HepG2 (cell line): ENCODE measurements around the gene C11orf86. TPM values are rescaled to one million over a fixed set of nuclear protein-coding genes. Genes with fewer than 3 reads are reported as not detected.

Experiments
- ATF1 ChIP-seq: IDR thresholded peaks from 2 replicates; pipeline ENCODE4 v1.6.1; 2016; ENCODE audit warnings: mild to moderate bottlenecking, control low read depth
- ELF1 ChIP-seq: sonication (generic); formaldehyde crosslinking; IDR thresholded peaks from 2 replicates; pipeline ENCODE4 v1.4.0; 2020; ENCODE audit warnings: missing genetic modification reagents
- HNRNPH1 ChIP-seq: fragments of 200-400 bp; formaldehyde crosslinking; optimal IDR thresholded peaks from 2 replicates; pipeline ENCODE3; 2017; ENCODE audit warnings: mild to moderate bottlenecking, low read depth, low read length
- HOXA7 ChIP-seq: sonication (generic); formaldehyde crosslinking; IDR thresholded peaks from 2 replicates; pipeline ENCODE4 v1.8.1; 2022; ENCODE audit warnings: mild to moderate bottlenecking, missing genetic modification reagents, moderate library complexity
- IRX3 ChIP-seq: sonication (generic); formaldehyde crosslinking; IDR thresholded peaks from 2 replicates; pipeline ENCODE4 v1.8.1; 2023; ENCODE audit warnings: mild to moderate bottlenecking, low read depth, missing genetic modification reagents, borderline replicate concordance
- KLF13 ChIP-seq: sonication (generic); formaldehyde crosslinking; IDR thresholded peaks from 2 replicates; pipeline ENCODE4 v1.4.0; 2020; ENCODE audit warnings: mild to moderate bottlenecking, missing genetic modification reagents
- KLF15 ChIP-seq: sonication (generic); formaldehyde crosslinking; IDR thresholded peaks from 2 replicates; pipeline ENCODE4 v1.8.1; 2023; ENCODE audit warnings: borderline replicate concordance, mild to moderate bottlenecking, inconsistent platforms, missing genetic modification reagents, mixed read lengths
- MIXL1 ChIP-seq: IDR thresholded peaks from 2 replicates; pipeline ENCODE4 v1.6.1; 2016
- MTF1 ChIP-seq: sonication (generic); formaldehyde crosslinking; IDR thresholded peaks from 2 replicates; pipeline ENCODE4 v1.5.0; 2020; ENCODE audit warnings: missing genetic modification reagents
- PHF20 ChIP-seq: sonication (generic); formaldehyde crosslinking; IDR thresholded peaks from 2 replicates; pipeline ENCODE4 v1.5.0; 2020; ENCODE audit warnings: mild to moderate bottlenecking, missing genetic modification reagents
- RBAK ChIP-seq: sonication (generic); formaldehyde crosslinking; IDR thresholded peaks from 2 replicates; pipeline ENCODE4 v1.5.1; 2020; ENCODE audit warnings: mild to moderate bottlenecking, missing genetic modification reagents
- SALL1 ChIP-seq: sonication (generic); formaldehyde crosslinking; IDR thresholded peaks from 2 replicates; pipeline ENCODE4 v1.8.0; 2022; ENCODE audit warnings: mild to moderate bottlenecking, missing genetic modification reagents
- SMARCC2 ChIP-seq: fragments of 450-650 bp; IDR thresholded peaks from 2 replicates; pipeline ENCODE4 v1.6.1; 2017; ENCODE audit warnings: antibody characterized with exemption, mild to moderate bottlenecking
- SRF ChIP-seq: IDR thresholded peaks from 2 replicates; pipeline ENCODE4 v1.6.1; 2011; ENCODE audit warnings: mild to moderate bottlenecking, low read depth, low read length, moderate library complexity
- TOE1 ChIP-seq: sonication (generic); formaldehyde crosslinking; IDR thresholded peaks from 2 replicates; pipeline ENCODE4 v1.4.0; 2020; ENCODE audit warnings: mild to moderate bottlenecking, missing genetic modification reagents
- ZBTB20 ChIP-seq: sonication (generic); formaldehyde crosslinking; IDR thresholded peaks from 2 replicates; pipeline ENCODE4 v1.8.1; 2023; ENCODE audit warnings: missing genetic modification reagents, low read depth, mild to moderate bottlenecking, borderline replicate concordance
- ZFP37 ChIP-seq: sonication (generic); formaldehyde crosslinking; IDR thresholded peaks from 2 replicates; pipeline ENCODE4 v1.4.0; 2020; ENCODE audit warnings: missing genetic modification reagents, borderline replicate concordance
- ZNF24 ChIP-seq: fragments of 450-650 bp; IDR thresholded peaks from 2 replicates; pipeline ENCODE4 v1.6.1; 2017; ENCODE audit warnings: antibody characterized with exemption, mild to moderate bottlenecking
- ZNF317 ChIP-seq: sonication (generic); formaldehyde crosslinking; IDR thresholded peaks from 2 replicates; pipeline ENCODE4 v1.5.0; 2020; ENCODE audit warnings: mild to moderate bottlenecking, missing genetic modification reagents
- ZNF33A ChIP-seq: sonication (generic); formaldehyde crosslinking; IDR thresholded peaks from 2 replicates; pipeline ENCODE4 v1.5.1; 2020; ENCODE audit warnings: missing genetic modification reagents, mild to moderate bottlenecking, moderate library complexity, borderline replicate concordance
- ZNF562 ChIP-seq: sonication (generic); formaldehyde crosslinking; IDR thresholded peaks from 2 replicates; pipeline ENCODE4 v1.8.0; 2022; ENCODE audit warnings: missing genetic modification reagents, borderline replicate concordance
- ZNF605 ChIP-seq: sonication (generic); formaldehyde crosslinking; IDR thresholded peaks from 2 replicates; pipeline ENCODE4 v1.8.0; 2022; ENCODE audit warnings: mild to moderate bottlenecking, missing genetic modification reagents
- ZNF644 ChIP-seq: IDR thresholded peaks from 2 replicates; pipeline ENCODE4 v1.6.1; 2016; ENCODE audit warnings: low read depth
- ZNF768 ChIP-seq: sonication (generic); formaldehyde crosslinking; IDR thresholded peaks from 2 replicates; pipeline ENCODE4 v1.4.0; 2020; ENCODE audit warnings: missing genetic modification reagents
- ZNF792 ChIP-seq: IDR thresholded peaks from 2 replicates; pipeline ENCODE4 v1.6.1; 2016
- polyA plus RNA-seq, 8 experiments: library from polyadenylated mRNA; depleted of rRNA in 3 of 8; stranded (reverse) in 7 of 8; unstranded in 1 of 8; fragments of >200 nt; fragmentation: Illumina TruSeq in 4 of 8; extraction: Trizol in 4 of 8; gene quantifications; 2 replicates each; pipeline versions ENCODE4 v1.2.1 to v1.2.3, GENCODE V29; 2011 to 2016; ENCODE audit warnings: low read depth in 4 of 8, missing spikeins in 1 of 8, mixed read lengths in 1 of 8; ENCODE audit not compliant: insufficient read depth in 1 of 8
- total RNA-seq, 5 experiments: library from RNA; depleted of rRNA; stranded (reverse); fragments of >200 nt; fragmentation: Illumina TruSeq; extraction: Trizol; gene quantifications; 2 replicates each; pipeline ENCODE4 v1.2.3, GENCODE V29; 2016; ENCODE audit warnings: low read depth in 1 of 5
- TF ChIP-seq, protein P1 (sequence below): sonication (generic); formaldehyde crosslinking; IDR thresholded peaks from 2 replicates; pipeline ENCODE4 v1.8.0; 2022; ENCODE audit warnings: low read depth, missing genetic modification reagents
- TF ChIP-seq, protein P2 (sequence below): sonication (generic); formaldehyde crosslinking; IDR thresholded peaks from 2 replicates; pipeline ENCODE4 v1.4.0; 2020; ENCODE audit warnings: missing genetic modification reagents
- TF ChIP-seq, protein P3 (sequence below): sonication (generic); formaldehyde crosslinking; IDR thresholded peaks from 2 replicates; pipeline ENCODE4 v1.5.1; 2020; ENCODE audit warnings: mild to moderate bottlenecking, moderate library complexity, missing genetic modification reagents

Gene C11orf86
- total and polyA plus RNA-seq, 2 of the 13 experiments (the other 11 are each of a cell fraction or from before 2014, with no cell fraction given): 0.11 to 0.18 TPM

DNA sequence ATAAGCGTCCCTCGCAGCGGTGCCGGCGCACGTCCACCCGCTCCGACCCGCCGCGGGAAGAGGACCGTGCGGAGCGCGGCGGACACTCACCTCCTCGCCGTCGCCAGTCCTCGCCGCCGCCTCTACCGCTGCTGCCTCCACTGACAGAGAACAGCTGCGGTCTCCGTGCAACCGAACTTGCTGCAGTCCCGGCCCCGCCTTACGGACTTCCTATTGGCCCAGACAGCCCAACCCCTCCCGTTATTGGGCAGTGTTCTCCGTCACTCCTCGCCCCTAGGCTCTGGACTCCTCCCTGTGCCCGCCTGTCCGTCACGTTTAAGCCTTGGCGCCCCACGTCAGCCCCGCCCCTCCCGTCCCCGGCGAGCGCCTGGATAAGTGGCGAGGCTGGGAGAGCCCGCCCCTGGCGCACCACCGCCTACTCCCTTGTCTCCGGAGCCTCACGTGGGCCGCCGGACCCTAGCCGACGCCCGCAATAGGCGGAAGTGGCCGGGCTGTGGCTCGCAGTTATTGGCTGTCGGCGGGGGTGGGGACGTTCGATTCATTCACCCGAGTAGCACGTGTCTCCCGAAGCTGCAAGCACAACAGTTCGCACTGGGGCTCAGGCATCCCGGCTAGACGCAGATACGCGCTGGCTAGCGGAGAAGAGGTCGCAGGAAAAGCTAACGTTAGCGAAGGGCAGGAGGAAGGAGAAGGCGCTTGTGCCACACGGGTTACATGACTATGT is 16.7 kb upstream of the C11orf86 start, which contains the start of gene PC (continued):
- peak; percentile 98; the same call in 1 of the 2 replicates for TF ChIP-seq KLF15 (CRISPR knock-in tag)
- peak; percentile 98 for TF ChIP-seq ZNF605 (CRISPR knock-in tag)
- TF ChIP-seq ZNF562 (CRISPR knock-in tag): peak; percentile 91
- TF ChIP-seq SRF: no peak
- 0 out of 2 replicates have a peak, but pooled peaks have one; percentile 57 for TF ChIP-seq MIXL1 (CRISPR knock-in tag)
- TF ChIP-seq ZNF317 (CRISPR knock-in tag): 0 out of 2 replicates have a peak, but pooled peaks have one; percentile 47
- peak; percentile 26; the same call in 1 of the 2 replicates for TF ChIP-seq ZNF768
- no peak for TF ChIP-seq ZNF644 (CRISPR knock-in tag)
- TF ChIP-seq, protein P1, sequence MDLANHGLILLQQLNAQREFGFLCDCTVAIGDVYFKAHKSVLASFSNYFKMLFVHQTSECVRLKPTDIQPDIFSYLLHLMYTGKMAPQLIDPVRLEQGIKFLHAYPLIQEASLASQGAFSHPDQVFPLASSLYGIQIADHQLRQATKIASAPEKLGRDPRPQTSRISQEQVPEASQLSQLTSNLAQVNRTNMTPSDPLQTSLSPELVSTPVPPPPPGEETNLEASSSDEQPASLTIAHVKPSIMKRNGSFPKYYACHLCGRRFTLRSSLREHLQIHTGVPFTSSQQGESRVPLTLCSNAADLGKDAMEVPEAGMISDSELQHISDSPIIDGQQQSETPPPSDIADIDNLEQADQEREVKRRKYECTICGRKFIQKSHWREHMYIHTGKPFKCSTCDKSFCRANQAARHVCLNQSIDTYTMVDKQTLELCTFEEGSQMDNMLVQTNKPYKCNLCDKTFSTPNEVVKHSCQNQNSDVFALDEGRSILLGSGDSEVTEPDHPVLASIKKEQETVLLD (CRISPR knock-in tag): peak; percentile 29
- TF ChIP-seq, protein P2, sequence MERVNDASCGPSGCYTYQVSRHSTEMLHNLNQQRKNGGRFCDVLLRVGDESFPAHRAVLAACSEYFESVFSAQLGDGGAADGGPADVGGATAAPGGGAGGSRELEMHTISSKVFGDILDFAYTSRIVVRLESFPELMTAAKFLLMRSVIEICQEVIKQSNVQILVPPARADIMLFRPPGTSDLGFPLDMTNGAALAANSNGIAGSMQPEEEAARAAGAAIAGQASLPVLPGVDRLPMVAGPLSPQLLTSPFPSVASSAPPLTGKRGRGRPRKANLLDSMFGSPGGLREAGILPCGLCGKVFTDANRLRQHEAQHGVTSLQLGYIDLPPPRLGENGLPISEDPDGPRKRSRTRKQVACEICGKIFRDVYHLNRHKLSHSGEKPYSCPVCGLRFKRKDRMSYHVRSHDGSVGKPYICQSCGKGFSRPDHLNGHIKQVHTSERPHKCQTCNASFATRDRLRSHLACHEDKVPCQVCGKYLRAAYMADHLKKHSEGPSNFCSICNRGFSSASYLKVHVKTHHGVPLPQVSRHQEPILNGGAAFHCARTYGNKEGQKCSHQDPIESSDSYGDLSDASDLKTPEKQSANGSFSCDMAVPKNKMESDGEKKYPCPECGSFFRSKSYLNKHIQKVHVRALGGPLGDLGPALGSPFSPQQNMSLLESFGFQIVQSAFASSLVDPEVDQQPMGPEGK (CRISPR knock-in tag): peak; percentile 7; the same call in 1 of the 2 replicates
- peak; percentile 80; the same call in 1 of the 2 replicates for TF ChIP-seq IRX3 (CRISPR knock-in tag)
- TF ChIP-seq HOXA7: no peak
- TF ChIP-seq MTF1 (CRISPR knock-in tag): no peak
- TF ChIP-seq HNRNPH1: no peak
- TF ChIP-seq ZFP37: no peak
- TF ChIP-seq ZNF33A (CRISPR knock-in tag): no peak
- no peak for TF ChIP-seq SMARCC2
- TF ChIP-seq SALL1 (CRISPR knock-in tag): peak; percentile 92
- TF ChIP-seq ZNF792 (CRISPR knock-in tag): peak; percentile 74
- TF ChIP-seq ATF1 (CRISPR knock-in tag): peak; percentile 79; the same call in 1 of the 2 replicates
- peak; percentile 53; the same call in 1 of the 2 replicates for TF ChIP-seq RBAK (CRISPR knock-in tag)
- peak; percentile 78 for TF ChIP-seq PHF20 (CRISPR knock-in tag)
- peak; percentile 96; the same call in 1 of the 2 replicates for TF ChIP-seq ZBTB20 (CRISPR knock-in tag)
- TF ChIP-seq KLF13 (CRISPR knock-in tag): no peak
- TF ChIP-seq ZNF24: no peak; the same call in 1 of the 2 replicates
- TF ChIP-seq, protein P3, sequence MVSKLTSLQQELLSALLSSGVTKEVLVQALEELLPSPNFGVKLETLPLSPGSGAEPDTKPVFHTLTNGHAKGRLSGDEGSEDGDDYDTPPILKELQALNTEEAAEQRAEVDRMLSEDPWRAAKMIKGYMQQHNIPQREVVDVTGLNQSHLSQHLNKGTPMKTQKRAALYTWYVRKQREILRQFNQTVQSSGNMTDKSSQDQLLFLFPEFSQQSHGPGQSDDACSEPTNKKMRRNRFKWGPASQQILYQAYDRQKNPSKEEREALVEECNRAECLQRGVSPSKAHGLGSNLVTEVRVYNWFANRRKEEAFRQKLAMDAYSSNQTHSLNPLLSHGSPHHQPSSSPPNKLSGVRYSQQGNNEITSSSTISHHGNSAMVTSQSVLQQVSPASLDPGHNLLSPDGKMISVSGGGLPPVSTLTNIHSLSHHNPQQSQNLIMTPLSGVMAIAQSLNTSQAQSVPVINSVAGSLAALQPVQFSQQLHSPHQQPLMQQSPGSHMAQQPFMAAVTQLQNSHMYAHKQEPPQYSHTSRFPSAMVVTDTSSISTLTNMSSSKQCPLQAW (CRISPR knock-in tag): peak; percentile 86
- peak; percentile 99 for TF ChIP-seq ELF1 (CRISPR knock-in tag)
- 0 out of 2 replicates have a peak, but pooled peaks have one; percentile 41 for TF ChIP-seq TOE1
